Epithelial cell of esophagus (primary cell): ENCODE measurements around the gene ASB5.

Experiments used
- DNase-seq: peaks from one replicate; pipeline ENCODE4 v3.0.0; 2010; ENCODE audit warnings: low read depth
- H3K4me3 ChIP-seq: 2 replicates; pipeline ENCODE4 v1.5.1; 2011; ENCODE audit warnings: mild to moderate bottlenecking, low read length, control low read depth
- TF ChIP-seq, protein P1 (sequence below): IDR thresholded peaks from 2 replicates; pipeline ENCODE4 v1.5.1; 2011; ENCODE audit warnings: low read depth, mild to moderate bottlenecking, low read length, control low read depth, inconsistent platforms; ENCODE audit not compliant: insufficient read depth; ENCODE audit errors: missing control alignments

Gene ASB5, protein sequence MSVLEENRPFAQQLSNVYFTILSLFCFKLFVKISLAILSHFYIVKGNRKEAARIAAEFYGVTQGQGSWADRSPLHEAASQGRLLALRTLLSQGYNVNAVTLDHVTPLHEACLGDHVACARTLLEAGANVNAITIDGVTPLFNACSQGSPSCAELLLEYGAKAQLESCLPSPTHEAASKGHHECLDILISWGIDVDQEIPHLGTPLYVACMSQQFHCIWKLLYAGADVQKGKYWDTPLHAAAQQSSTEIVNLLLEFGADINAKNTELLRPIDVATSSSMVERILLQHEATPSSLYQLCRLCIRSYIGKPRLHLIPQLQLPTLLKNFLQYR

DNA sequence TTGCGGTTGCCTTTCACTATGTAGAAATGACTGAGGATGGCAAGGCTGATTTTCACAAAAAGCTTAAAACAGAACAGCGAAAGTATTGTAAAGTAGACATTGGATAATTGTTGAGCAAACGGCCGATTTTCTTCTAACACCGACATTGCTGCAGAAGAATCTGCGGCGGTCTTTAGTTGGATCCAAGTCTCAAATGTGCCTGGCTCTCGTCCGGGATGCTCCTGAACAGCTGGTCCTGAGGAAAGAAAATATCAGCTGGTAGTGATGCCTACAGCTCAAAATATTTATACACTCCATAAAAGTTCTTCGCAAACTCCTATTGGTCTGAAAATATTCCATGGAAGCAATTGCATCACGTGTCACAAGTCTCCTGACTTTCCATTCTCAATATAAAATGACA is at the start of gene ASB5:
TSS of gene ASB5 (minus strand) at position 260 of the 400 bp plus-strand sequence. CDS start at position 146, 114 bp downstream.
- TF ChIP-seq, protein P1, sequence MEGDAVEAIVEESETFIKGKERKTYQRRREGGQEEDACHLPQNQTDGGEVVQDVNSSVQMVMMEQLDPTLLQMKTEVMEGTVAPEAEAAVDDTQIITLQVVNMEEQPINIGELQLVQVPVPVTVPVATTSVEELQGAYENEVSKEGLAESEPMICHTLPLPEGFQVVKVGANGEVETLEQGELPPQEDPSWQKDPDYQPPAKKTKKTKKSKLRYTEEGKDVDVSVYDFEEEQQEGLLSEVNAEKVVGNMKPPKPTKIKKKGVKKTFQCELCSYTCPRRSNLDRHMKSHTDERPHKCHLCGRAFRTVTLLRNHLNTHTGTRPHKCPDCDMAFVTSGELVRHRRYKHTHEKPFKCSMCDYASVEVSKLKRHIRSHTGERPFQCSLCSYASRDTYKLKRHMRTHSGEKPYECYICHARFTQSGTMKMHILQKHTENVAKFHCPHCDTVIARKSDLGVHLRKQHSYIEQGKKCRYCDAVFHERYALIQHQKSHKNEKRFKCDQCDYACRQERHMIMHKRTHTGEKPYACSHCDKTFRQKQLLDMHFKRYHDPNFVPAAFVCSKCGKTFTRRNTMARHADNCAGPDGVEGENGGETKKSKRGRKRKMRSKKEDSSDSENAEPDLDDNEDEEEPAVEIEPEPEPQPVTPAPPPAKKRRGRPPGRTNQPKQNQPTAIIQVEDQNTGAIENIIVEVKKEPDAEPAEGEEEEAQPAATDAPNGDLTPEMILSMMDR: no peak
- H3K4me3 ChIP-seq: no peak within 1 kb of the TSS
- no peak for DNase-seq

DNA sequence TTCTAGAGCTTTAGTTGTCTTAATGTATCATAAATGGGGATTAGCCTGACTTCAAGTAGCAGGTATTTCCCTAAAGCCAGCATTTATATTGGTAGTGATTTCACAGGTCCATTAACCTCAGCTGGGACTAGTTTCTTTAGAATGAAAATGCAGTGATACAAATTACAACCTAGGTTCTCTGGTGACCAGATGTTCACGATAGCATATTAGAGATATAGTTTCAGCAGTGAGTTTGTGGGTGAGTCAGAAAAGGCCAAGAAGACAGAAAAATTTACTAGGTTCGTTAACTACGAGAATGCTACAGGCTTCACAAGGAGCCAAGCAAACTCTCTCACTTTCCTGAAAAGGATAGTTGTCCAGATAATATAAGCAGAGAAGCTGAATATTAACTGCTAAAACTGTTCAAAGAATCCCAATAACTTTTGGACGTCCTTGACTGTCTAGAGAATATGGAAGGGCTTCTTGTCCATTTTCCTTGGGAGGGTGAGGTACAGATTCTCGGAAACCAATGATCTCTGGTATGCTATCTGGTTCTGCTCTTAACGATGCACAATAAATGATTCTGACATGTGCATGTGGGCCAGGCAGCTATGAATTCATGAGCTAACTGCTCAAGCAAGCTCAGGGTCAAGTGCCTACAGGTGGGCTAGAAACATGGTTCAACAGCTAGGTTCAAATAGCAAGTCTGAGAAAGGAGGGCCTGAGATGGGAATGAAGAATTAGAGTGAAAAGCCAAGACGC is 44.7 kb upstream of the ASB5 start:
- no peak overlapping the region for H3K4me3 ChIP-seq
- DNase-seq: no peak
- TF ChIP-seq, protein P1: no peak

DNA sequence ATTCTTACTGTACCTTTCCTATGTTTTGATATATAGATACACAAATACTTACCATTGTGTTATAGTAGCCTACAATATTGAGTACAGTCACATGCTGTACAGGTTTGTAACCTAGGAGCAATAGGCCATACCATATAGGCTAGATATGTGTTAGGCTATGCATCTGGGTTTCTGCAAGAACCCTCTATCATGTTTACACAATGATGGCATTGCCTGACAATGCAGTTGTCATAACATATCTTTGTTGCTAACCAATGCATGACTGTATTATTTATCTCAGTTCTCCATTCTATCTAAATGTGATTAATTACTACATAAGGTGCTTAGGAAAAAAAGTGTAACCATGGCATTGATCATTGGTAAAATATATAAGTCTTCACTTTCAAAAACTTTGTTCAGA is 40.8 kb upstream of the ASB5 start:
- TF ChIP-seq, protein P1: no peak

DNA sequence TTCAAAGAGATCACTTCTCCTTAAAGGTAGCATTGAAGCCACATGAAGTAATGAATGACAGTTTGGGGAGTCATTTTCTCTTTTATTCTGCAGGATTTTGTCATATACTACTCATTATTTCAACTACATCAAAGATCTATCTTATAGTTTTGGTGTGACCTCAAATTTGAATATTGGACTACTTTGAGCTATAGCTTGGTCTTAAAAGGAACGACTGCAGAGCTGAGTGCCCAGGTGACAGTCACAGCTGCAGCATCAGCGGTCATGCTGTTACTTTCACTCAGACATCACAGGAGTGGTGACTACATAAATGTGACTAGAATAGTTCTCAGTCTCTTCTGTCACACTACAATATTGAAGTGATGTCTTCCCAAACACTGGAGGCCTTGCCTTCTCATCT is 40.0 kb upstream of the ASB5 start:
- no peak overlapping the region for H3K4me3 ChIP-seq
- no peak for DNase-seq
- TF ChIP-seq, protein P1: no peak

More for the DNA sequence above, 40.8 kb upstream of the ASB5 start:
- H3K4me3 ChIP-seq: no peak overlapping the region
- DNase-seq: peak; percentile 58

DNA sequence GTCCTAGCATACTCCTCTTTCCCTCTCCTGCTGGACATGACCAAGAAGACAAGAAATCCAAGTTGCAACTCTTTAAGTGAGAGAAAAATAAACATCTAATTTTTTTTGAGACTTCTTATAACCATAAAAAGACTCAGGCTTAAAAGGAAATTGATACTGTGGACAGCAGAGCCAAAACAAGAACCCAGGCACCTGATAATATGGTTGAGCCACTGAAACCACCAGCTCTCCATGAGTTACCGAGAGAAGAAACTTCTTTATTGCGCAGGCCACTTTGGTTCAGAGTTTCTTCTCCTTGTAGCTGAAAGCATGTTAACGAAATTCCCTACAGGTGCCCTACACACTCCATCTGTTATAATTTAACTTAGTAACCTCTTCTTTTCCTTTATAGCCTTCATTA is 39.4 kb upstream of the ASB5 start:
- TF ChIP-seq, protein P1: no peak
- DNase-seq: no peak

DNA sequence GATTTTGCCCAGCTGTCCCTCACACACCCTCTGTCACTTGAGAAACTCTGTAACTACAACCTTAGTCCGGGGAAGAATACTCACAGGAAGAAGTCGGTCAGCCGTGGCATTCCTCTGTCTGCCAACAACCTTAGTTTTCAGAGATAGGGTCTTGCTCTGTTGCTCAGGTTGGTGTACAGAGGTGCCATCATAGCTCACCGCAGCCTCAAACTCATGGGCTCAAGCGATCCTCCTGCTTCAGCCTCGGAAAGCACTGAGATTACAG is 38.6 kb upstream of the ASB5 start:
- no peak overlapping the region for H3K4me3 ChIP-seq
- TF ChIP-seq, protein P1: no peak
- no peak for DNase-seq

More for the DNA sequence above, 39.4 kb upstream of the ASB5 start:
- no peak overlapping the region for H3K4me3 ChIP-seq
